Measurements from ENCODE around the gene NANOS3. TPM values are rescaled to one million over a fixed set of nuclear protein-coding genes. Genes with fewer than 3 reads are reported as not detected.

NANOS3 gene
- total RNA-seq, 1 donor from 2014 or later: 0.69 TPM

DNA sequence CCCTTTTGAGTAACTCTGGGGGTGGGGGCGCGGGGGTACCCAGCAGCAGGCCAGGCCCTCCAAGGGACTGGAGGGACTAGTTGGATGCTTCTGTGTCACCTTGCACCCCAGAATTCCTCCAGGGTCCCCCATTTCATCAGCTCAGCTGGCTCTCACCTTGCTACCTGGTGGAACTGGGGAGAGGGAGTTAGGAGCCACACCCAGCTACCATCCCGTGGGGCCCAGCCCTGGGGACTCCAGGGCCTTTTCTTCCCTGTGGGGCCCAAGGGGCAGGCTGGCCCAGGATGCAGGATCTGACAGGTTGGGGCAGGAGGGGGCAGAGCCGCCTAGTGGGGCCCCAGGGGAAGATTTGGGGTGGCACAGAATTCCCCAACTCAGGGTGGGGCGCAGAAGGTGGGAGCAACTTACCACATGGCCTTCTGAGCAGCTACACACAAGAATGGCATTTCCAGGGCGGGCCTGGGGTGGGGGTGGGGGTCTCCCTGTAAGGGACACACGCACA is 32.8 kb upstream of the NANOS3 start:
- Mint-ChIP-seq H3K27ac (ENCODE audit: unreplicated experiment) (no peak overlapping the region), H3K36me3 (ENCODE audit: low read depth, unreplicated experiment) (no peaks in the 10 kb centered on the region), H3K4me1 (ENCODE audit: unreplicated experiment) (peaks cover 31% of the 10 kb centered on the region), H3K4me3 (ENCODE audit: unreplicated experiment) (peak overlapping the region; percentile 67), H3K9me3 (ENCODE audit: unreplicated experiment) (no peaks in the 10 kb centered on the region), H3K27me3 (ENCODE audit: unreplicated experiment) (peaks cover 28% of the 10 kb centered on the region)
- DNase-seq (ENCODE audit: low spot score): no peak
- TF ChIP-seq, protein P1, sequence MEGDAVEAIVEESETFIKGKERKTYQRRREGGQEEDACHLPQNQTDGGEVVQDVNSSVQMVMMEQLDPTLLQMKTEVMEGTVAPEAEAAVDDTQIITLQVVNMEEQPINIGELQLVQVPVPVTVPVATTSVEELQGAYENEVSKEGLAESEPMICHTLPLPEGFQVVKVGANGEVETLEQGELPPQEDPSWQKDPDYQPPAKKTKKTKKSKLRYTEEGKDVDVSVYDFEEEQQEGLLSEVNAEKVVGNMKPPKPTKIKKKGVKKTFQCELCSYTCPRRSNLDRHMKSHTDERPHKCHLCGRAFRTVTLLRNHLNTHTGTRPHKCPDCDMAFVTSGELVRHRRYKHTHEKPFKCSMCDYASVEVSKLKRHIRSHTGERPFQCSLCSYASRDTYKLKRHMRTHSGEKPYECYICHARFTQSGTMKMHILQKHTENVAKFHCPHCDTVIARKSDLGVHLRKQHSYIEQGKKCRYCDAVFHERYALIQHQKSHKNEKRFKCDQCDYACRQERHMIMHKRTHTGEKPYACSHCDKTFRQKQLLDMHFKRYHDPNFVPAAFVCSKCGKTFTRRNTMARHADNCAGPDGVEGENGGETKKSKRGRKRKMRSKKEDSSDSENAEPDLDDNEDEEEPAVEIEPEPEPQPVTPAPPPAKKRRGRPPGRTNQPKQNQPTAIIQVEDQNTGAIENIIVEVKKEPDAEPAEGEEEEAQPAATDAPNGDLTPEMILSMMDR (IDR thresholded peaks at IDR 0.05; ENCODE audit: unreplicated experiment): no peak

DNA sequence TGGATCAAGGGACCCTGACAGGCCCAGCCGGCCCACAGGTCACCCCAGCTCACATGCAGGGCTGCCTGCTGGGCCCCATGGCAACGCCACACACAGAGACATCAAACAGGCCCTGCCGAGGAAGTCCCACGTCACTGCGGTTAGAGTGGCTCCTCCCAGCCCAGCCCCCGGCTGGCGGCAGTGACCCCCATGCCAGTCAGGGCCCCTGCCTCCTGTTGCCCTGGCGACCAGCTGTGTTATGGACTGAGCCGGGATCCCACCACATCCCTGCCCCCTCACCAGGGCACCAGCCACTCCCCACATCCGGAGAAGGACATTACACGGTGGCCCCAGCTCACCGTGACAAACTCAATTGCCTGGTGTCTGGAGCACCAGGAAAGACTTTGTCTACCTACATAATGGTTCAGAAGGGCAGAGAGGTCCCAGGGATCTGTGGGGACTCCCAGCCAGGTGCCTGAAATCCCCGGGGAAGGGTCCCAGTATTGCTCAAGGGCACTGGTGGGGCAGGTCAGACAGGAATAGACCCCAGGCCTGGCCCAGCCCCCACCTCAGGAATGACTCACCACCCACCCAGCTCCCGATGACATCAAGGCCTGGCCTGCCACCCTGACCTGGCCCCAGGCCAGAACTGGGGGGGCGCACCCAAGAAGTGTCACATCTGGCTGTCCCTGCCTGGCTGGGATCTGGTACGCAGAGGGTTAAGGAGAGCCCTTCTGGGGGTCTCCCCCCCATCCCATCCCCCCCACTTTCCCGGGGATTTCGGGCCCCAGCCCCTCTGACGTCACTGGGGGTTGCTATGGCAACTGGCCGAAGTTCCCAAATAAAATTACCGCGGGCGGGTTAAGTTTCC is 30.2 kb upstream of the NANOS3 start:
- Mint-ChIP-seq H3K27ac (ENCODE audit: unreplicated experiment) (peak overlapping the region; percentile 99), H3K9me3 (ENCODE audit: unreplicated experiment) (no peaks in the 10 kb centered on the region), H3K27me3 (ENCODE audit: unreplicated experiment) (peaks cover 31% of the 10 kb centered on the region), H3K4me3 (ENCODE audit: unreplicated experiment) (peak overlapping the region; percentile 85), H3K36me3 (ENCODE audit: low read depth, unreplicated experiment) (no peaks in the 10 kb centered on the region), H3K4me1 (ENCODE audit: unreplicated experiment) (peaks cover 19% of the 10 kb centered on the region)
- TF ChIP-seq, protein P1 (IDR thresholded peaks at IDR 0.05; ENCODE audit: unreplicated experiment): no peak
- DNase-seq (ENCODE audit: low spot score): peak; percentile 87

DNA sequence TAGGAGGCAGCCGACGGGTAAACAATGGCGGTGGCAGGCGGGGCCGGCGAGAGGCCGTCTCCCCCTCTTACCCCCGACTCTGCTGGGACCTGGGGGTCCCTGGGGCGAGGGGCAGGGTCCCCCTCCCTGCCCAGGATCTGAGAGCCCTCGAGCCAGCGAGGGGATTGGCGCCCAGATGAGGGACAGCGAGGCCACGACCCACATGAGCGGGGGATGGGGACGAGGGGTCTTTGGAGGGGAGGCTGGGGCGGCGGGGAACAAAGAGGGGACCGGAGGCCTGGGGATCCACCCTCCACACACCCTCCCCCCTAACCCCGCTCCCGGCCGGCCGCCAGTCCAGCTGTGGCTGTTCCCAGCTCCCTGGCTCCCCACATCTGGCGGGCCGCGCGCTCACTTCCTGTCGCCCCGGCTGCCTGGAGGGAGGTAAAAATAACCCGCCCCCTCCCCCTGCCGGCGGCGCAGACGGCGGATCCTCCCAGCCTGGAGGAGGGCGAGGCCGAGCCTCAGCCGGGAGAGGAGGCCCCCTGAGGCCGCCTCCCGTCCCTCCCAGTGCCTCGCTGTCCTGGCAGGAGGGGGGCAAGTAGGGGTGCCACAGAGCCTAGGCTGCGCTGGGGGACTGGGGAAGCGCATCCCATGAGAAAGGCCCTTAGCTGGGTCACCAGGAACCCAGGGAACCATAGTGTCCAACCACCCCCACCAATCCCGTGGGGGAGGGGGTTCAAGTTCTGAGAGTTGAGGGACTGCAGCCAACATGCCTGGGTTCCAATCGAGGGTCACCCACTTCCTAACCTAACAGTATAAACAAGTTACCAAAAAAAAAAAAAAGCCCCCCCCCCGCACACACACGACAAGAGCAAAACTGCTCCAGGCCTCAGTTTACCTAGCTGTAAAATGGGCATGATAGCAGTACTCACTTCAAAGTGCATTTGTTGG is 29.3 kb upstream of the NANOS3 start:
- TF ChIP-seq, protein P1 (IDR thresholded peaks at IDR 0.05; ENCODE audit: unreplicated experiment): peak; percentile 20
- H3K27ac Mint-ChIP-seq (ENCODE audit: unreplicated experiment): peak overlapping the region; percentile 99
- no peak overlapping the region for H3K4me3 Mint-ChIP-seq (ENCODE audit: unreplicated experiment)
- H3K27me3 Mint-ChIP-seq (ENCODE audit: unreplicated experiment): peaks cover 27% of the 10 kb centered on the region
- no peaks in the 10 kb centered on the region for H3K36me3 Mint-ChIP-seq (ENCODE audit: low read depth, unreplicated experiment)
- H3K9me3 Mint-ChIP-seq (ENCODE audit: unreplicated experiment): no peaks in the 10 kb centered on the region
- peak; percentile 91 for DNase-seq (ENCODE audit: low spot score)
- peaks cover 16% of the 10 kb centered on the region for H3K4me1 Mint-ChIP-seq (ENCODE audit: unreplicated experiment)

DNA sequence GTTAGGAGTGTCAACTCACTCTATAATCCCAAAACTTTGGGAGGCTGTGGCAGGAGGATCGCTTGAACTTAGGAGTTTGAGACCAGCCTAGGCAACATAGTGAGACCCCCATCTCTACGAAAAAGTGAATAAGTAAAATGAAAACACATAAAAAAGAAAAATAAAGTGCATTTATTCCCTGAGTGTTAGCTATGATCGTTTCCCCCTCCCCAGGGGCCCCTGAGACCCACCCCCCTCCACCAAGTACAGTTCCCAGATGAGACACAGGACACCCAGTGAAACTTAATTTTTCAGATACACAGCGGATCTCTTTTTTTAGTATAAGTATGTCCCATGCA is 28.6 kb upstream of the NANOS3 start:
- Mint-ChIP-seq H3K4me1 (ENCODE audit: unreplicated experiment) (peaks cover 16% of the 10 kb centered on the region), H3K36me3 (ENCODE audit: low read depth, unreplicated experiment) (no peaks in the 10 kb centered on the region), H3K9me3 (ENCODE audit: unreplicated experiment) (no peaks in the 10 kb centered on the region), H3K27ac (ENCODE audit: unreplicated experiment) (peak overlapping the region; percentile 90), H3K4me3 (ENCODE audit: unreplicated experiment) (no peak overlapping the region), H3K27me3 (ENCODE audit: unreplicated experiment) (peaks cover 24% of the 10 kb centered on the region)
- no peak for DNase-seq (ENCODE audit: low spot score)
- TF ChIP-seq, protein P1 (IDR thresholded peaks at IDR 0.05; ENCODE audit: unreplicated experiment): no peak

All from endothelial cell (in vitro differentiated cells).